HFFc6 (cell line): ENCODE measurements around the gene FADS6. TPM values are rescaled to one million over a fixed set of nuclear protein-coding genes. Genes with fewer than 3 reads are reported as not detected.

Experiments used
- DNase-seq: peaks from one replicate; pipeline ENCODE4 v3.0.0-alpha.2; 2018
- H3K27ac Mint-ChIP-seq: 2 replicates; pipeline ENCODE4 v1.8.0; 2020; ENCODE audit warnings: mild to moderate bottlenecking, mixed read lengths
- H3K27me3 Mint-ChIP-seq: 2 replicates; pipeline ENCODE4 v1.8.0; 2021; ENCODE audit warnings: mild to moderate bottlenecking, moderate library complexity, mixed read lengths; ENCODE audit not compliant: insufficient read depth
- H3K36me3 Mint-ChIP-seq: 2 replicates; pipeline ENCODE4 v1.8.0; 2021; ENCODE audit warnings: low read depth, mixed read lengths
- H3K4me1 Mint-ChIP-seq: 2 replicates; pipeline ENCODE4 v1.8.0; 2020; ENCODE audit warnings: low read depth, mixed read lengths
- H3K4me3 Mint-ChIP-seq: 2 replicates; pipeline ENCODE4 v1.8.0; 2020; ENCODE audit warnings: mild to moderate bottlenecking, moderate library complexity, mixed read lengths
- H3K9me3 Mint-ChIP-seq: 2 replicates; pipeline ENCODE4 v1.8.0; 2020; ENCODE audit warnings: mild to moderate bottlenecking, mixed read lengths
- CTCF ChIP-seq: fragments of 200-600 bp; sonication (generic); IDR thresholded peaks from 2 replicates; pipeline ENCODE4 v1.5.0; 2021; ENCODE audit warnings: antibody characterized with exemption, mild to moderate bottlenecking
- total RNA-seq, 6 experiments: library from RNA; stranded (reverse); fragmentation: NEBNext Ultra II Directional; extraction: Animal tissue kit (Norgen Biotek cat#: 25700); gene quantifications; 2 replicates in 1 of 6; 3 replicates in 5 of 6; pipeline ENCODE4 v1.2.3, GENCODE V29; 2021

FADS6 gene
- total RNA-seq, 6 experiments from 2014 or later, result not detected

DNA sequence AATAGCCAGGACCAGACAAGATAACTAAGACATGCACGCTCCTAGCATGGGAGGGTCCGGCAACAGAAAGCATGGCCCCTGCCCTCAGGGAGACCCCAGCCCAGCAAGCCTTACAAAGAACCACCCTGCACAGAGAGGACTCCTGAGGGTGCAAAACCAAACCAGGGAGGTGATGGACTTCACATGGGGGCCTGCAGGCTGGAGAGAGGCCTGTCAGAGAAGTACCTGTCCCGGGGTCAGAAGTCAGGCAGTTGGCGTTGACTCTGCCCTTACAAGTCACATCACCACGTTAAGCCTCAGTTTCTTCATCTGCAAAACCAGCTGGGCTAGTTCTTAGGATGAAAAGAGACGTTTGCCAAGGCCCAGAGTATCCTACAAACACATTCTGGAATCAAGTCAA lies 35.4 kb upstream of the FADS6 start:
- no peaks in the 10 kb centered on the region for H3K4me1 Mint-ChIP-seq
- TF ChIP-seq CTCF, result no peak
- DNase-seq, result no peak
- no peaks in the 10 kb centered on the region for H3K9me3 Mint-ChIP-seq
- H3K27ac Mint-ChIP-seq, result no peak overlapping the region
- H3K27me3 Mint-ChIP-seq, result peaks cover 53% of the 10 kb centered on the region
- no peaks in the 10 kb centered on the region for H3K36me3 Mint-ChIP-seq
- no peak overlapping the region for H3K4me3 Mint-ChIP-seq

- Mint-ChIP-seq H3K4me1 (no peaks in the 10 kb centered on the region), H3K27ac (no peak overlapping the region), H3K27me3 (peaks cover 46% of the 10 kb centered on the region), H3K36me3 (no peaks in the 10 kb centered on the region), H3K4me3 (no peak overlapping the region), H3K9me3 (no peaks in the 10 kb centered on the region)
- TF ChIP-seq CTCF, result no peak
- DNase-seq, result no peak
Observed at GRCh38 chr17:74925242-74925641, 31.8 kb upstream of the FADS6 start.

- H3K36me3 Mint-ChIP-seq, result no peaks in the 10 kb centered on the region
- H3K27me3 Mint-ChIP-seq, result peaks cover 46% of the 10 kb centered on the region
- H3K4me3 Mint-ChIP-seq, result no peak within 1 kb of the TSS
Observed at GRCh38 chr17:74924250-74924948, 31.0 kb upstream of the FADS6 start, which contains the start of gene OTOP2. Gene OTOP2, plus strand, starts transcription at chr17:74924273. Its CDS starts 360 bp downstream, at chr17:74924633.

DNA sequence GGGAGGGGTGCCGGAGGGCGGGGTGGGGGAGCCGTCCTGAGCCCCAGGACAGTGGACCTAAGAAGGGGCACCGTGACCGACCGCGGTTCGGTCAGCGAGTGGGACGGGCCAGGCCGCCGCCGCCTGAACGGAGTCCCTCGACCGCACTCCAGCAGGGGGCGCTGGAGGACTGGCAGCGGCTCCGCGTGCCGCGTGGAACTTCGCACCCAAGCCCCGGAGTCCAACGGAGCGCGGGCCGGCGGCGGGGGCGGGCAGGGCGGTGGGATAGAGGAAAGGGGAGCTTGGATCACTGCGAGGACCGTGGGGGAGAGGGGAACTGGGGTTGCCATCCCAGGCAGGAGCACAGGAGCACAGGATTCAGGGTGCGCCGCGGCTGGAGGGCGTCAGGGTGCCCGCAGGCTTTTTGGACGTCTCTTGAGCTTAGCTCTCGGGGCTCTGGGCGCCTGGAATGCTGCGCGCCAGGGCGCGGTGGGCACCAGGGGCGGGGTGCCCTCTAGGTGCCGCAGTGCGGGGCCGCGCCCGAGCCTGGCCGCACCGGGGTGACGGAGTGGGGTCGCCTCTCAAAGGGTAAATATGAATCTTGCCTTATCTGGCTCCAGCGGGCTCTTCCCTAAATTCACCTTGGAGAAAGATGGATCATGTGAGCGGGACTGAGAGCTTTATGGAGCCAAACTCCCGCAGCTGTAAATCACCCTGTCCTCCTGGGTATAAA lies 30.3 kb upstream of the FADS6 start:
- Mint-ChIP-seq H3K27me3 (peaks cover 43% of the 10 kb centered on the region), H3K36me3 (no peaks in the 10 kb centered on the region)
- no peak for DNase-seq

More at GRCh38 chr17:74924250-74924948, 31.0 kb upstream of the FADS6 start, which contains the start of gene OTOP2:
- Mint-ChIP-seq H3K27ac (no peak within 1 kb of the TSS), H3K4me1 (no peaks in the 10 kb centered on the region), H3K9me3 (no peaks in the 10 kb centered on the region)
- no peak for DNase-seq
- no peak for TF ChIP-seq CTCF

More for the DNA sequence above, 30.3 kb upstream of the FADS6 start:
- no peaks in the 10 kb centered on the region for H3K4me1 Mint-ChIP-seq
- peak; percentile 86 for TF ChIP-seq CTCF
- H3K9me3 Mint-ChIP-seq, result no peaks in the 10 kb centered on the region
- no peak overlapping the region for H3K4me3 Mint-ChIP-seq
- H3K27ac Mint-ChIP-seq, result no peak overlapping the region
